ENCODE data around the gene PAIP2B.
"Not testable (repeated sequence)": the region's sequence is repeated elsewhere in the genome, so short reads cannot be mapped to it uniquely, and the experiment has no call there.

The PAIP2B gene

GRCh38 chr2:71220743-71221142 lies 6.2 kb downstream of the PAIP2B start:
- H3K4me3 ChIP-seq (ENCODE audit: low read depth, low read length) = no peak overlapping the region

DNA sequence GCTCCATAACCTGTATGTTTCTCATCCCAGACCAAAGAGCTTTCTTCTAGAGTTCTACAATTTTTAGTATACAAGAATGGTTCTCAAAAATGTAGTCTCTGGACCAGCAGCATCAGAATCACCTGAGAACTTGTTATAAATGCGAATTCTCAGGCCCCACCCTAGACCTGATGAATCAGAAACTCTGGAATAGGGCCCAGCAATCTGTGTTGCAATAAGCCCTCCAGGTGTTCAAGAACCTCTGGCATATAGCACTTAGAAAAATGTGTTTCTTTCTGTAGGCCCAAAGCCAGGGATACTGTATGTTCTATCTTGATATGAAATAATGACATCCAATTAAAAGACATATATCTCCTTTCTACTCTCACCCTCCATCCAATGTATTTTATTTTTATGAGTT lies 10.4 kb downstream of the PAIP2B start:
- no peak overlapping the region for H3K4me3 ChIP-seq (ENCODE audit: low read depth, low read length)

GRCh38 chr2:71215447-71215846 lies 11.5 kb downstream of the PAIP2B start:
- no peak overlapping the region for H3K4me3 ChIP-seq (ENCODE audit: low read depth, low read length)

GRCh38 chr2:71212336-71212735 lies 14.6 kb downstream of the PAIP2B start:
- H3K4me3 ChIP-seq (ENCODE audit: low read depth, low read length) = no peak overlapping the region

DNA sequence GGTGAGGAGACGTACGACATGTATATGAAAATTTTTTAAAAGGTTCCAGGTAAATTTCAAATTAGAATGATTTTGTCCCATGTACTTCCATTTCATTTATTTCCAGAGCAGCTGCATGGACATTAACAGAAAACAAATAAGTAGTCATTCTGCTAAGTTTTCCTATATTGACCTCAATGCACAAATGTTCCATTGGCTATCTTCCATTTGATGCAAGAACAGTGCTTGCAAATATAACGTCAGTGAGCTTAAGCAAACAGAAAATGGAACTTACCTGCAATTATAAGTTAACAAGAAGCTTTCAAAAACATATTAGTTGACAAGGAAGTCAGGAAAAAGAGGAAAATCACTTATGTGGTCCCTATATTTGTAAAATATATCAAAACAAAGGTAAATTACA lies 16.6 kb downstream of the PAIP2B start:
- H3K4me3 ChIP-seq (ENCODE audit: low read depth, low read length) = no peak overlapping the region

DNA sequence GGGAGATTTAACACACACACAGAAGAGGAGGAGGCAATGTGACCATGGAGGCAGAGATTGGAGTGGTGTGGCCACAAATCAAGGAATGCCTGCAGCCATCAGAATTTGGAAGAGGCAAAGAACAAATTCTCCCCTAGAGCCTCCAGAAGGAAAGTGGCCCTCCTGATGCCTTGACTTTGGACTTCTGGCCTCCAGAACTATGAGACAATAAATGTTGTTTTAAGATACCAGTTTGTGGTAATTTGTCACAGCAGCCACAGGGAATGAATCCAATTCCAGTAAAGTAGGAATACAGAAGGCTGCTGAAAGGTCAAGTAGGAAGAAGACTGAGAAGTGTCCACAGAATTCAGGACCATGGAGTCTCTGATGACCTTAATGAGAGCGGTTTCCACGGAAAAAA lies 18.1 kb downstream of the PAIP2B start:
- no peak overlapping the region for H3K4me3 ChIP-seq (ENCODE audit: low read depth, low read length)

DNA sequence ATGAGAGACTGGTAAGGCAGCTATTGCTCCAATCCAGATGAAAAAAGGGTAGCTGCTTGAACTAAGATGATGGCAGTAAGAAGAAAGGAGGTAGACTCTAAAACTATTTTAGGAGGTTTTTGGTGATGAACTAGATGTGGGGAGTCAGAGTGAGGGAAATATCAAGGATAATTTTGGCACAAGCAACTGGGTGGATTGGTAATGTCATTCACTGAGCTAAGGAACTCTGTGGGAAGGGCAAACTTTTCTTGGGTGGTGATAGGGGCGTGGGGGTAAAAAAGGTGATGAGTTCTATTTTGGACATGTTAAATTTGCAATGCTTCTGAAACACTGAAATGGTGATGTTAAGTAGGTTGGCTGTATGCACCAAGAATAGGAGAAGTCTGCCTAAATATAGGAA lies 19.3 kb downstream of the PAIP2B start:
- H3K4me3 ChIP-seq (ENCODE audit: low read depth, low read length) = no peak overlapping the region

GRCh38 chr2:71206271-71206670 lies 20.6 kb downstream of the PAIP2B start:
- H3K4me3 ChIP-seq (ENCODE audit: low read depth, low read length) = no peak overlapping the region

GRCh38 chr2:71191570-71191943 lies 35.3 kb downstream of the PAIP2B start:
- H3K4me3 ChIP-seq (ENCODE audit: low read depth, low read length) = no peak overlapping the region

GRCh38 chr2:71190656-71191569 lies 36.0 kb downstream of the PAIP2B start:
- no peak overlapping the region for H3K4me3 ChIP-seq (ENCODE audit: low read depth, low read length)

GRCh38 chr2:71187589-71187988 lies 39.3 kb downstream of the PAIP2B start:
- no peak overlapping the region for H3K4me3 ChIP-seq (ENCODE audit: low read depth, low read length)

- H3K4me3 ChIP-seq (ENCODE audit: low read depth, low read length) = no peak overlapping the region
Observed at GRCh38 chr2:71186973-71187372, 39.9 kb downstream of the PAIP2B start.

DNA sequence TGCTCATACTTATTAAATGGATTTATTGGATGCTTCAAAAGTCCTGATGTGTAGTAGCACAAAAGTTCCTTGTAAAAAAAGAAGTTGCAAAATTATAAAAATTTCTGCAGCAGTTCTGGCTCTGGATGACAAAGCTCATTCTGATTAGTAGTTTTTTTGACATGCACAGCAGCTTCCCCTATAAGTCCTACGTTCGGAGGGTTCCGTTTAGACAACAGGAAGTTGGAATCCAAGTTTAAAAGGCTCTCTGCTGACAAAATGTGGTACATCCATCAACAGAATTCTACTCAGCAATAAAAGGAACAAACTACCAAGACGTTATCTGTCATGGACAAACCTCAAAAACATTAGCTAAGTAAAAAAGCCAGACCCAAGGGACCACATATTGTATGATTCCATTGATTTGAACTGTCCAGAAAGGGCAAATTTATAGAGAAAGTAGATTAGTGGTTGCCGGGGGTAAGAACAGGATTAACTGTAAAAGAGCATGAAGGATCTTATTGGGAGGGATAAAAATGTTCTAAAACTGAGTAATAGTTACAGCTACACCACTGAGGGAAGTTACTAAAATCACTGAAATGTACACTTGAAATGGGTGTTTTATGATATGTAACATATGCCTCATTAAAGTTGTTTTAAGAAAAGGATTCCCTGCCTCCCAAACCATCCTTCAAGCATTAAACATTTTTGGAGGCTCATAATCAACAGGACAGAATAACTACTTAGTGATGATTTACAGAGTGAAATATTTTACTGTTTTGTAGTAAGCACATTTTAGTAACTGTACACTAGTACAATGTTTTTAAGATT lies 43.4 kb downstream of the PAIP2B start:
- H3K4me3 ChIP-seq (ENCODE audit: low read depth, low read length) = not testable (repeated sequence)

DNA sequence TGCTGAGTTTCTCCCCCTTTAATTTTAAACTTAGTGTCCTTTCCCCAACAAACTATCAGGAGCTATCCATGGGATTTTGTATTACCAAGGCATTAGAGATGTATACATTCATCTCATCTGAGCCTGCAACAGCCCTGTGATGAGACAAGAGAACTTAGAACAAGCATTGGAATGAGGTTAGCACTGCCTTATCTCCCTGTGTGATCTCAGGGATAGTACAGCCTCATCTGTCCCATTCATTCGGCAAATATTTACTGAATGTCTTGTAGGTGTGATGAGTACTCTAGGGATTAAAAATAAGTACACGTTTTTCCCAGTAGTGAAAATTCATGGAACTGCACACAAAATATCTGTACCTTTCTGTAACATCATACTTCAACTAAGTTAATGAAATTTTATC lies 45.6 kb downstream of the PAIP2B start:
- H3K4me3 ChIP-seq (ENCODE audit: low read depth, low read length) = no peak overlapping the region

GRCh38 chr2:71178836-71179235 lies 48.1 kb downstream of the PAIP2B start:
- not testable (repeated sequence) for H3K4me3 ChIP-seq (ENCODE audit: low read depth, low read length)

GRCh38 chr2:71174207-71174606 lies 52.7 kb downstream of the PAIP2B start:
- H3K4me3 ChIP-seq (ENCODE audit: low read depth, low read length) = no peak overlapping the region

DNA sequence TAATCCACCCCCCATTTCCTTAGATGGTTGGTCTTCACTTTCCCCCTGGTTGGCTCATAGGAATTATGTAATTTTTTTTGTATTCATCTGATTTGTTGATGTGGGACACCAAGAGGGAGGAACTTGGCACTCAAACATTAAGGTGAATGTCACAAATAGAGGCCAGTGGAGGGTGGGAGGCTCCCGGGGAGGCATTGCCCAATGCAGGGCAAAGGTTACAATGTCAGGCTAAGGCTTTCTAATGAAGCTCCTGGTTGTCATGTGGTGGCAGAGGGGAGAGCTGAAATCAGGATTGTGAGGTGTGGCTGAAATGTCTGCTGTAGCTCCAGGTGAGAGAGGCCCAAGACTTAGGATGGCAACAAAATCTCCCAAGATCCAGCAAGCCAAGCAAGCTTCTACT lies 53.8 kb downstream of the PAIP2B start:
- H3K4me3 ChIP-seq (ENCODE audit: low read depth, low read length) = no peak overlapping the region

DNA sequence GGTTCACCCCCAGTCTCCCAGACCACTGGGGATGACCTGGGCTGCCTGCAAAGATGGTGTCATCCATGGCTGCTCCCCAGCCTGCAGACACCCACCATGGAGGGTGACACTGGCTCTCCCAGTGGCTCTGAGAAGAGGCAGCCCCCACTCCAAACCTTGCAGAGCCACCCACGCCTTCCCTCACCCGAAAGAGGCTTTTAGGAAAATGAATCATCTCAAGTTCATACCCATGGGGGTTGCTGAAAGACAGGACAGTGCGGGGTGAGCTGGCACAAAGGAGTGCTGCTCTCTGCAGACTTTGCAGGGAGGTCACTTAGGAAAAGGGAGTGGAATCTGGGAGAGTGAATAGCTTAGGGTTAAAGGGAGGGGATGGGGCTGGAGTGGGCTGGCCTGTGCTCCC lies 60.1 kb downstream of the PAIP2B start:
- H3K4me3 ChIP-seq (ENCODE audit: low read depth, low read length) = no peak overlapping the region

DNA sequence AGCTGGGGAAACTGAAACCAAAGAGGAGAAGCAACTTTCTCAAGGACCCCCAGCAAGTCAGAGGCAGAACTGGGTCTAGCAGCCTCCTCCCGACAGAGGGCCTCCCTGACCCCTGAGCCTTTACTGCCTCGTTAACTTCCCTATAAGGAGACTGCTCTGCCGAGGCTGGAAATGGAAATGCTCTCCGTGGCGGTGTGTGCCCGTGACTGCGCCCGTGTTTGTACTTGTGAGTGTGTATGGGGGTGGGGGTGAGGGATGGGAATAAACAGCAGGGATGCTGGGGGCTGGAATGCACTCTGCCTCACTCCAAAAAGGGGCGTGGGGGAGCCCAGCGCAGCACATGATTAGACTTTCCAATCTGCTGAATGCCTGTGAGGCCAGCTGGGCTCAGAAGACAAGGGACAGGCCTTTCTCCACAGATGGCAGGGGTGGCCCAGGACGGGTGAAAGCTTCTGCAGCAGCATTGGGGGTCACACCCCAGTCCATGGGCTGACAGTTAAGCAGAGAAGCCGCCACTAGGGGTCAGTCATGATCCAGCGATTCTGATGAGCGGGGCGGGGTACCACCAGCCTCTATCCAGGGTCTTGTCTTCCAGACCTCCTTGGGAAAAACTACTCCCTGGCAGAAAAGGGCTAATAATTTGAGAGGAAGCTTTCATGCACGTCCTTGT lies 69.6 kb downstream of the PAIP2B start:
- no peak overlapping the region for H3K4me3 ChIP-seq (ENCODE audit: low read depth, low read length)

DNA sequence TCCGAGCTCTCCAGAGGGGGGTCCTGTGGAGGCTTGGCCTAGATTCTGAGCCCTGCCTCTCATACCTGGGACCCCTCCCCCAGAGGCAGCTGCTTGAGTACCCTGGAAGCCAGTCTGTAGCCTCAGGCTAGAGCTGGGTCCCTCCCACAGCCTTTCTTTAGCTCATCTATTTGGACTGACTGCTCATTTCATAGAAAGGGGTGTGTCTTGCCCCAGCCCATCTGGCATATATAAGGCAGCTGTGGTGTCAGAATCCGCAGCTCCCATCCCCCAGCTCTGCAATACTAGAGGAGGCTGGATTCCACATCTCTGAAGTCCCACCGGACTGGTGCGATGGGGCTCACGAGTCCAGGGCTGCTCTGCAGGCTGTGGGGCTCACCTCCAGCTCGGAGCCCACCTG lies 70.3 kb downstream of the PAIP2B start:
- H3K4me3 ChIP-seq (ENCODE audit: low read depth, low read length) = no peak overlapping the region

- H3K4me3 ChIP-seq (ENCODE audit: low read depth, low read length) = no peak overlapping the region
Observed at GRCh38 chr2:71155846-71156245, 71.1 kb downstream of the PAIP2B start.

GRCh38 chr2:71154798-71155197 lies 72.1 kb downstream of the PAIP2B start:
- no peak overlapping the region for H3K4me3 ChIP-seq (ENCODE audit: low read depth, low read length)
